ENCODE measurements around the gene ACOX1. TPM values are rescaled to one million over a fixed set of nuclear protein-coding genes. Genes with fewer than 3 reads are reported as not detected.

The ACOX1 gene
- total and polyA plus RNA-seq, 4 donors: 32.7 to 63.6 (median 46.2) TPM

GRCh38 chr17:75894049-75894733, 84.8 kb downstream of the ACOX1 start:
- H3K9me3 ChIP-seq (ENCODE audit: control insufficient read depth, insufficient read depth, low read length): no peaks in the 10 kb centered on the region
- H3K4me3 ChIP-seq (ENCODE audit: low read depth, low read length): no peak overlapping the region
- 80% methylated on average over 17 of the region's 22 CpGs for WGBS (ENCODE audit: insufficient coverage)
- peaks cover 74% of the 10 kb centered on the region for H3K36me3 ChIP-seq (ENCODE audit: control insufficient read depth, insufficient read depth, low read length)
- H3K27me3 ChIP-seq (ENCODE audit: control insufficient read depth, insufficient read depth, low read length): no peaks in the 10 kb centered on the region
- H3K27ac ChIP-seq (ENCODE audit: low read depth, low read length): no peak overlapping the region
- peak in 1 of 6 donors; percentile 22 for DNase-seq (ENCODE audit: low read depth in 4 of 6, low spot score in 6 of 6)
- peaks cover 53% of the 10 kb centered on the region for H3K4me1 ChIP-seq (ENCODE audit: control insufficient read depth, insufficient read depth, low read length)

- DNase-seq (ENCODE audit: low read depth in 4 of 6, low spot score in 6 of 6): no peak
These were observed 85.5 kb downstream of the ACOX1 start for GRCh38 chr17:75893305-75894048.

GRCh38 chr17:75892556-75893224, 86.3 kb downstream of the ACOX1 start:
- 96% methylated on average over 16 of the region's 16 CpGs for WGBS (ENCODE audit: insufficient coverage)
- Histone ChIP-seq H3K9me3 (ENCODE audit: control insufficient read depth, insufficient read depth, low read length) (no peaks in the 10 kb centered on the region), H3K27ac (ENCODE audit: low read depth, low read length) (no peak overlapping the region), H3K27me3 (ENCODE audit: control insufficient read depth, insufficient read depth, low read length) (no peaks in the 10 kb centered on the region), H3K36me3 (ENCODE audit: control insufficient read depth, insufficient read depth, low read length) (peaks cover 65% of the 10 kb centered on the region), H3K4me1 (ENCODE audit: control insufficient read depth, insufficient read depth, low read length) (peaks cover 49% of the 10 kb centered on the region), H3K4me3 (ENCODE audit: low read depth, low read length) (no peak overlapping the region)
- DNase-seq (ENCODE audit: low read depth in 4 of 6, low spot score in 6 of 6): no peak

More at GRCh38 chr17:75893305-75894048, 85.5 kb downstream of the ACOX1 start:
- H3K9me3 ChIP-seq (ENCODE audit: control insufficient read depth, insufficient read depth, low read length): no peaks in the 10 kb centered on the region
- H3K4me1 ChIP-seq (ENCODE audit: control insufficient read depth, insufficient read depth, low read length): peaks cover 53% of the 10 kb centered on the region
- H3K27ac ChIP-seq (ENCODE audit: low read depth, low read length): no peak overlapping the region
- H3K36me3 ChIP-seq (ENCODE audit: control insufficient read depth, insufficient read depth, low read length): peaks cover 70% of the 10 kb centered on the region
- WGBS (ENCODE audit: insufficient coverage): 87% methylated on average over 15 of the region's 18 CpGs
- H3K4me3 ChIP-seq (ENCODE audit: low read depth, low read length): no peak overlapping the region
- H3K27me3 ChIP-seq (ENCODE audit: control insufficient read depth, insufficient read depth, low read length): no peaks in the 10 kb centered on the region

- Histone ChIP-seq H3K4me1 (ENCODE audit: control insufficient read depth, insufficient read depth, low read length) (peaks cover 41% of the 10 kb centered on the region), H3K4me3 (ENCODE audit: low read depth, low read length) (no peak overlapping the region), H3K36me3 (ENCODE audit: control insufficient read depth, insufficient read depth, low read length) (peaks cover 59% of the 10 kb centered on the region), H3K9me3 (ENCODE audit: control insufficient read depth, insufficient read depth, low read length) (no peaks in the 10 kb centered on the region), H3K27me3 (ENCODE audit: control insufficient read depth, insufficient read depth, low read length) (no peaks in the 10 kb centered on the region), H3K27ac (ENCODE audit: low read depth, low read length) (no peak overlapping the region)
- WGBS (ENCODE audit: insufficient coverage): 84% methylated on average over 24 of the region's 32 CpGs
- no peak for DNase-seq (ENCODE audit: low read depth in 4 of 6, low spot score in 6 of 6)
These were observed 87.1 kb downstream of the ACOX1 start for GRCh38 chr17:75891605-75892555.

Other genes starting within 250 kb of the ACOX1 start
- 10 to 100 TPM; 14.8 to 28.0 TPM for gene GALK1, start 214.0 kb downstream of the ACOX1 start, total RNA-seq
- 10 to 100 TPM; 22.6 to 27.2 TPM for gene GALK1, start 214.0 kb downstream of the ACOX1 start, polyA plus RNA-seq (ENCODE audit: insufficient read length in 2 of 2)
- 10 to 100 TPM; 28.9 to 33.9 TPM for gene UNK, start 194.4 kb downstream of the ACOX1 start, total RNA-seq
- gene UNK, start 194.4 kb downstream of the ACOX1 start, polyA plus RNA-seq (ENCODE audit: insufficient read length in 2 of 2): 10 to 100 TPM; 41.2 to 54.8 TPM
- 1 to 10 TPM; 3.1 to 4.0 TPM for gene UNC13D, start 134.8 kb downstream of the ACOX1 start, total RNA-seq
- gene UNC13D, start 134.8 kb downstream of the ACOX1 start, polyA plus RNA-seq (ENCODE audit: insufficient read length in 2 of 2): 1 to 10 TPM; 5.3 to 6.1 TPM
- 10 to 100 TPM; 45.6 to 57.5 TPM for gene WBP2, start 123.8 kb downstream of the ACOX1 start, total RNA-seq
- 100 to 1,000 TPM; 211 to 231 TPM for gene WBP2, start 123.8 kb downstream of the ACOX1 start, polyA plus RNA-seq (ENCODE audit: insufficient read length in 2 of 2)
- gene TRIM47, start 100.6 kb downstream of the ACOX1 start, total RNA-seq: 10 to 100 TPM; 31.3 to 37.3 TPM
- gene TRIM47, start 100.6 kb downstream of the ACOX1 start, polyA plus RNA-seq (ENCODE audit: insufficient read length in 2 of 2): 10 to 100 TPM; 52.6 to 53.6 TPM
- 10 to 100 TPM; 11.7 to 18.4 TPM for gene TRIM65, start 82.2 kb downstream of the ACOX1 start, total RNA-seq
- 10 to 100 TPM; 17.7 to 24.8 TPM for gene TRIM65, start 82.2 kb downstream of the ACOX1 start, polyA plus RNA-seq (ENCODE audit: insufficient read length in 2 of 2)
- gene MRPL38, start 74.3 kb downstream of the ACOX1 start, total RNA-seq: 10 to 100 TPM; 26.3 to 41.2 TPM
- gene MRPL38, start 74.3 kb downstream of the ACOX1 start, polyA plus RNA-seq (ENCODE audit: insufficient read length in 2 of 2): 100 to 1,000 TPM; 111 to 116 TPM
- gene FBF1, start 38.1 kb downstream of the ACOX1 start, total RNA-seq: 10 to 100 TPM; 10.1 to 23.9 TPM
- gene FBF1, start 38.1 kb downstream of the ACOX1 start, polyA plus RNA-seq (ENCODE audit: insufficient read length in 2 of 2): 10 to 100 TPM; 12.8 to 24.1 TPM
- gene TEN1, start 74 bp upstream of the ACOX1 start, total RNA-seq: 10 to 100 TPM; 12.6 to 17.4 TPM
- gene TEN1, start 74 bp upstream of the ACOX1 start, polyA plus RNA-seq (ENCODE audit: insufficient read length in 2 of 2): 10 to 100 TPM; 17.9 to 19.8 TPM
- 10 to 100 TPM in 1 of 2 donors, 1 to 10 TPM in 1; 3.8 to 11.1 TPM for gene CDK3, start 21.7 kb upstream of the ACOX1 start, total RNA-seq
- 10 to 100 TPM; 13.2 to 16.9 TPM for gene CDK3, start 21.7 kb upstream of the ACOX1 start, polyA plus RNA-seq (ENCODE audit: insufficient read length in 2 of 2)
- gene EVPL, start 48.1 kb upstream of the ACOX1 start, total RNA-seq: under 1 TPM; 0.17 to 0.20 TPM
- gene EVPL, start 48.1 kb upstream of the ACOX1 start, polyA plus RNA-seq (ENCODE audit: insufficient read length in 2 of 2): under 1 TPM; 0.90 TPM
- 10 to 100 TPM; 31.4 to 38.8 TPM for gene SRP68, start 93.4 kb upstream of the ACOX1 start, total RNA-seq
- 10 to 100 TPM; 63.3 to 63.7 TPM for gene SRP68, start 93.4 kb upstream of the ACOX1 start, polyA plus RNA-seq (ENCODE audit: insufficient read length in 2 of 2)
- gene GALR2, start 95.6 kb upstream of the ACOX1 start, total RNA-seq: not detected
- gene GALR2, start 95.6 kb upstream of the ACOX1 start, polyA plus RNA-seq (ENCODE audit: insufficient read length in 2 of 2): under 1 TPM; 0.47 to 0.74 TPM
- not detected for gene ZACN, start 100.0 kb upstream of the ACOX1 start, total RNA-seq
- gene ZACN, start 100.0 kb upstream of the ACOX1 start, polyA plus RNA-seq (ENCODE audit: insufficient read length in 2 of 2): 10 to 100 TPM; 49.6 to 59.0 TPM
- 100 to 1,000 TPM in 1 of 2 donors, 10 to 100 TPM in 1; 84.7 to 172 TPM for gene EXOC7, start 124.6 kb upstream of the ACOX1 start, total RNA-seq
- gene EXOC7, start 124.6 kb upstream of the ACOX1 start, polyA plus RNA-seq (ENCODE audit: insufficient read length in 2 of 2): 100 to 1,000 TPM; 162 to 168 TPM
- 10 to 100 TPM in 1 of 2 donors, 1 to 10 TPM in 1; 4.6 to 41.0 TPM for gene FOXJ1, start 162.1 kb upstream of the ACOX1 start, total RNA-seq
- gene FOXJ1, start 162.1 kb upstream of the ACOX1 start, polyA plus RNA-seq (ENCODE audit: insufficient read length in 2 of 2): 10 to 100 TPM; 21.3 to 30.7 TPM